CD14-positive monocyte (primary cell): ENCODE measurements around the gene ONECUT3. TPM values are rescaled to one million over a fixed set of nuclear protein-coding genes. Genes with fewer than 3 reads are reported as not detected.
A peak's percentile ranks its signal among the peaks of the same experiment; 100 is the strongest.

ENCODE experiments used
- DNase-seq, 3 donors: peaks; one replicate each; pipeline ENCODE4 v3.0.0-alpha.2; 2011 to 2022
- H2AFZ ChIP-seq: 2 replicates; pipeline ENCODE4 v1.6.0; 2012; ENCODE audit warnings: mild to moderate bottlenecking, low read depth, low read length, inconsistent platforms; ENCODE audit not compliant: insufficient read depth, poor library complexity, severe bottlenecking
- H3K27ac ChIP-seq, 2 donors: 1 replicate in 1 of 2; 2 replicates in 1 of 2; pipeline ENCODE4 v1.5.1; 2012 to 2013; ENCODE audit warnings: low read length in 2 of 2, control low read depth in 1 of 2, inconsistent platforms in 1 of 2, low read depth in 1 of 2, mild to moderate bottlenecking in 1 of 2
- H3K27me3 ChIP-seq, 2 donors: one replicate each; pipeline versions ENCODE4 v1.6.0 to v1.6.1; 2011 to 2013; ENCODE audit warnings: low read length in 2 of 2; ENCODE audit not compliant: control insufficient read depth in 2 of 2, insufficient read depth in 2 of 2
- H3K36me3 ChIP-seq, 2 donors: replicated peaks in 1 of 2; 1 replicate in 1 of 2; 2 replicates in 1 of 2; pipeline versions ENCODE4 v1.5.1 to v1.6.1; 2012 to 2013; ENCODE audit warnings: low read length in 2 of 2, control low read depth in 1 of 2, inconsistent platforms in 1 of 2, mild to moderate bottlenecking in 1 of 2; ENCODE audit not compliant: insufficient read depth in 2 of 2, control insufficient read depth in 1 of 2
- H3K4me1 ChIP-seq, 2 donors: 1 replicate in 1 of 2; 2 replicates in 1 of 2; pipeline versions ENCODE4 v1.5.1 to v1.6.1; 2012 to 2013; ENCODE audit warnings: low read length in 2 of 2, control low read depth in 1 of 2, inconsistent platforms in 1 of 2, mild to moderate bottlenecking in 1 of 2, moderate library complexity in 1 of 2; ENCODE audit not compliant: insufficient read depth in 2 of 2, control insufficient read depth in 1 of 2
- H3K4me2 ChIP-seq: replicated peaks from 2 replicates; pipeline ENCODE3; 2012; ENCODE audit warnings: low read length, moderate library complexity, mild to moderate bottlenecking; ENCODE audit not compliant: poor library complexity, severe bottlenecking; ENCODE audit errors: extremely low read depth
- H3K4me3 ChIP-seq, 3 experiments: fragments of 200-600 bp in 1 of 3; sonication (generic) in 1 of 3; replicated peaks in 1 of 3; 1 replicate in 2 of 3; 2 replicates in 1 of 3; pipeline ENCODE4 v1.5.1; 2011 to 2013; ENCODE audit warnings: low read length in 3 of 3, mild to moderate bottlenecking in 3 of 3, control low read depth in 2 of 3, low read depth in 2 of 3, inconsistent platforms in 1 of 3, moderate library complexity in 1 of 3
- H3K79me2 ChIP-seq: 2 replicates; pipeline ENCODE4 v1.6.0; 2012; ENCODE audit warnings: mild to moderate bottlenecking, control low read depth, inconsistent platforms, low read length, moderate library complexity; ENCODE audit not compliant: insufficient read depth
- H3K9ac ChIP-seq: 2 replicates; pipeline ENCODE4 v1.6.0; 2017; ENCODE audit warnings: low read length, mild to moderate bottlenecking; ENCODE audit not compliant: insufficient read depth, poor library complexity, severe bottlenecking
- H3K9me3 ChIP-seq, 2 donors: replicated peaks in 1 of 2; 1 replicate in 1 of 2; 2 replicates in 1 of 2; pipeline versions ENCODE4 v1.5.1 to v1.6.1; 2012 to 2013; ENCODE audit warnings: low read length in 2 of 2, control low read depth in 1 of 2; ENCODE audit not compliant: control insufficient read depth in 1 of 2, insufficient read depth in 1 of 2
- H4K20me1 ChIP-seq: 2 replicates; pipeline ENCODE4 v1.6.0; 2012; ENCODE audit warnings: mild to moderate bottlenecking, low read length, control low read depth, moderate library complexity; ENCODE audit not compliant: insufficient read depth
- H3K27ac Mint-ChIP-seq, 7 donors: one replicate each; pipeline ENCODE4 v1.8.0; 2020; ENCODE audit warnings: mild to moderate bottlenecking in 7 of 7, mixed read lengths in 7 of 7, moderate library complexity in 6 of 7, inconsistent platforms in 2 of 7
- H3K27me3 Mint-ChIP-seq, 3 donors: one replicate each; pipeline ENCODE4 v1.8.0; 2021 to 2022; ENCODE audit warnings: low read depth in 3 of 3, mild to moderate bottlenecking in 3 of 3, mixed read lengths in 3 of 3, moderate library complexity in 3 of 3, inconsistent platforms in 1 of 3
- H3K36me3 Mint-ChIP-seq, 2 donors: one replicate each; pipeline ENCODE4 v1.8.0; 2020; ENCODE audit warnings: mixed read lengths in 2 of 2, inconsistent platforms in 1 of 2, mild to moderate bottlenecking in 1 of 2
- H3K4me1 Mint-ChIP-seq: one replicate; pipeline ENCODE4 v1.8.0; 2020; ENCODE audit warnings: mild to moderate bottlenecking, mixed read lengths
- H3K4me3 Mint-ChIP-seq, 2 donors: one replicate each; pipeline ENCODE4 v1.8.0; 2020; ENCODE audit warnings: mild to moderate bottlenecking in 2 of 2, mixed read lengths in 2 of 2, moderate library complexity in 1 of 2
- H3K9me3 Mint-ChIP-seq, 7 donors: one replicate each; pipeline ENCODE4 v1.8.0; 2020 to 2022; ENCODE audit warnings: mixed read lengths in 7 of 7, mild to moderate bottlenecking in 6 of 7, moderate library complexity in 6 of 7, inconsistent platforms in 2 of 7
- CTCF ChIP-seq: fragments of 200-600 bp; IDR thresholded peaks from one replicate; pipeline ENCODE4 v1.8.0; 2022; ENCODE audit warnings: antibody characterized with exemption, mild to moderate bottlenecking
- WGBS: methylation state at CpG from one replicate; pipeline ENCODE4 v1.1.5; 2013; ENCODE audit warnings: missing lambda C conversion rate; ENCODE audit not compliant: insufficient coverage; 5-methylcytosine and 5-hydroxymethylcytosine counted together
- intact Hi-C, 2 donors: fragments of 100-400 bp; cut with micrococcal nuclease; formaldehyde crosslinking; loops; one replicate each; pipeline versions ENCODE4 v1.15.0 to v1.15.1; 2023
- polyA plus RNA-seq, 3 donors: library from polyadenylated mRNA; depleted of rRNA in 1 of 3; unstranded in 2 of 3; stranded (reverse) in 1 of 3; fragments of 300-500 nt in 2 of 3; fragments of >200 nt in 1 of 3; fragmentation: Illumina TruSeq in 2 of 3; gene quantifications; 1 replicate in 2 of 3; 2 replicates in 1 of 3; pipeline ENCODE4 v1.2.3, GENCODE V29; 2012 to 2021

The ONECUT3 gene
- polyA plus RNA-seq, 3 donors: not detected

- Histone ChIP-seq H3K36me3 (no peaks in the 10 kb centered on the region), H3K9me3 (peaks cover 23 to 46% of the 10 kb centered on the region in 2 donors), H2AFZ (no peak overlapping the region), H3K27me3 (peaks cover 38 to 98% of the 10 kb centered on the region in 2 donors), H3K4me2 (no peak overlapping the region), H3K4me3 (no peak overlapping the region), H3K27ac (no peak overlapping the region), H3K9ac (no peak overlapping the region), H3K4me1 (no peaks in the 10 kb centered on the region), H3K79me2 (no peaks in the 10 kb centered on the region), H4K20me1 (no peaks in the 10 kb centered on the region)
- WGBS: 0% methylated on average over 1 of the region's 10 CpGs
- Mint-ChIP-seq H3K36me3 (peaks cover 0 to 7% of the 10 kb centered on the region in 2 donors), H3K27ac (no peak overlapping the region), H3K4me3 (peak overlapping the region in 1 of 2 donors; percentile 26), H3K9me3 (peaks cover 12 to 35% (median 28%) of the 10 kb centered on the region in 7 donors), H3K4me1 (peaks cover 2% of the 10 kb centered on the region), H3K27me3 (peaks cover 76 to 98% (median 82%) of the 10 kb centered on the region in 3 donors)
- intact Hi-C loops: loop anchor here (2.0 to 10.0 kb wide), 3 partner anchors 142 to 220 kb away; no protein-coding TSS in a partner anchor
- TF ChIP-seq CTCF: no peak
- DNase-seq: no peak
These were observed 13.6 kb downstream of the ONECUT3 start for GRCh38 chr19:1766800-1767352.

GRCh38 chr19:1767464-1767933, 14.2 kb downstream of the ONECUT3 start:
- peak; percentile 9 to 24 (median 10) for DNase-seq
- H3K79me2 ChIP-seq: no peaks in the 10 kb centered on the region
- H4K20me1 ChIP-seq: no peaks in the 10 kb centered on the region
- H3K4me3 ChIP-seq: no peak overlapping the region
- H2AFZ ChIP-seq: no peak overlapping the region
- H3K9ac ChIP-seq: no peak overlapping the region
- H3K27me3 Mint-ChIP-seq: peaks cover 75 to 98% (median 79%) of the 10 kb centered on the region in 3 donors
- H3K9me3 ChIP-seq: peaks cover 23 to 43% of the 10 kb centered on the region in 2 donors
- H3K4me1 Mint-ChIP-seq: peaks cover 2% of the 10 kb centered on the region
- H3K27ac ChIP-seq: no peak overlapping the region
- H3K4me3 Mint-ChIP-seq: peak overlapping the region in 1 of 2 donors; percentile 57
- peaks cover 33 to 92% of the 10 kb centered on the region in 2 donors for H3K27me3 ChIP-seq
- H3K36me3 Mint-ChIP-seq: peaks cover 0 to 7% of the 10 kb centered on the region in 2 donors
- H3K27ac Mint-ChIP-seq: no peak overlapping the region
- peak; percentile 97 for TF ChIP-seq CTCF
- intact Hi-C loops: loop anchor here (2.0 to 10.0 kb wide), 3 partner anchors 143 to 221 kb away; no protein-coding TSS in a partner anchor
- peaks cover 12 to 38% (median 31%) of the 10 kb centered on the region in 7 donors for H3K9me3 Mint-ChIP-seq
- under 1% methylated on average over 19 of the region's 21 CpGs for WGBS
- H3K4me2 ChIP-seq: no peak overlapping the region
- no peaks in the 10 kb centered on the region for H3K4me1 ChIP-seq
- no peaks in the 10 kb centered on the region for H3K36me3 ChIP-seq
